Lower leg skin (tissue), 4 donors: ENCODE measurements around the gene STEAP3. TPM values are rescaled to one million over a fixed set of nuclear protein-coding genes. Genes with fewer than 3 reads are reported as not detected.

Experiments used
- DNase-seq, 2 donors: peaks; one replicate each; pipeline ENCODE4 v3.0.0-alpha.2; 2019; ENCODE audit warnings: low spot score in 2 of 2
- H3K4me3 ChIP-seq: fragments of 200-600 bp; sonication (generic); 2 replicates; pipeline ENCODE4 v1.5.1; 2017; ENCODE audit warnings: mild to moderate bottlenecking, low read depth; ENCODE audit not compliant: poor library complexity, severe bottlenecking
- CTCF ChIP-seq, 3 donors: fragments of 450-650 bp; IDR thresholded peaks; one replicate each; pipeline ENCODE4 v1.5.1; 2016; ENCODE audit warnings: antibody characterized with exemption in 3 of 3, mild to moderate bottlenecking in 3 of 3, moderate library complexity in 2 of 3
- POLR2A ChIP-seq, 2 donors: fragments of 450-650 bp; IDR thresholded peaks; one replicate each; pipeline ENCODE4 v1.6.1; 2016 to 2017; ENCODE audit warnings: antibody characterized with exemption in 2 of 2, mild to moderate bottlenecking in 1 of 2, moderate library complexity in 1 of 2
- WGBS, 2 donors: methylation state at CpG; one replicate each; pipeline ENCODE4 v1.1.5; 2018; 5-methylcytosine and 5-hydroxymethylcytosine counted together
- intact Hi-C: fragments of 100-400 bp; cut with DNase I; formaldehyde crosslinking; loops from one replicate; pipeline ENCODE4 v1.15.0; 2023; ENCODE audit warnings: low total_unique reads
- total RNA-seq, 4 donors: library from RNA; depleted of rRNA; stranded (reverse); fragments of >200 nt; gene quantifications; one replicate each; pipeline ENCODE4 v1.1.0, GENCODE V29; 2016

STEAP3 gene
- total RNA-seq, 4 donors from 2014 or later = 16.7 to 25.1 (median 22.0) TPM

DNA sequence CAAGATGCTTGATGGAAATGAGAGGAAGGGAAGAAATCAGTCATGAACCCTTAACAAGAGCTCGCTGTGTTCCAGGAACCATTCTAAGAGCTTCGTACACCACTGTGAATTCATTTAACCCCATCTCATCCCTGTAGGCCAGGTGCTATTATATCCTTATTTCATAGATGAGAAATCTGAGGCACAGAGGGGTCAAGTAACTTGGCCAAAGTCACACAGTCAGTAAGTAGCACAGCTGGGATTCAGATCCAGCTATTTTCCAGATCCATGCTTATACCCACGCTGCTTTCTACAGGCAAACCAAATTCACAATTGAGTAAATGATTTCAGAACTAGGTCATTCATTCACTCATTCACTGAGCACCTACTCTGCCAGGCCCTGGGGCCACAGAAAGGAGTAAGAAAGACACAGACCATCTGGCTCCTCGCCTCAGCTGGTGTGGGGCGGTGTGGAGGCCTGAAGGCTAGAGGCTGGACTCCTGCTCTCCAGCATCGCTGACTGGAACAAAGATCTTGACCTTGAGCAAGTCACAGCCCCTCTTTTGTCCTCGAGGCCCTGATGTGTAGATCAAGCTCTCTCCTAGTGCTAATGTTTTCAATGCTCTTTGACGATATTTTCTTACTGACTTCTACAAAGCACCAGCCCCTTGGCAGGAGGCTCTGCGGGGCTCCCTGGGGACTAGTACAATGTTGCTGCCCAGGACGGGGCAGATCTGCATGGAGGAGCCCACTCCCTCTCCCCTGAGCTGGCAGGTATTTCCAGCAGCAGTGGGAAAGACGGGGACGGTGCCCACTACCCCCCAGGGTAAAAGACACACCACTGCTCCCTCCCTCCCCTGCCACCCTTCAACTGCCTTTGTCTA is 26.5 kb downstream of the STEAP3 start:
- TF ChIP-seq POLR2A (IDR thresholded peaks at IDR 0.05) = no peak
- no peak for TF ChIP-seq CTCF (IDR thresholded peaks at IDR 0.05)
- DNase-seq = peak in 1 of 2 donors; percentile 64
- H3K4me3 ChIP-seq = no peak overlapping the region
- 76 to 77% methylated on average over 12 of the region's 12 CpGs for WGBS, 2 donors
- intact Hi-C loops = no loop called here

DNA sequence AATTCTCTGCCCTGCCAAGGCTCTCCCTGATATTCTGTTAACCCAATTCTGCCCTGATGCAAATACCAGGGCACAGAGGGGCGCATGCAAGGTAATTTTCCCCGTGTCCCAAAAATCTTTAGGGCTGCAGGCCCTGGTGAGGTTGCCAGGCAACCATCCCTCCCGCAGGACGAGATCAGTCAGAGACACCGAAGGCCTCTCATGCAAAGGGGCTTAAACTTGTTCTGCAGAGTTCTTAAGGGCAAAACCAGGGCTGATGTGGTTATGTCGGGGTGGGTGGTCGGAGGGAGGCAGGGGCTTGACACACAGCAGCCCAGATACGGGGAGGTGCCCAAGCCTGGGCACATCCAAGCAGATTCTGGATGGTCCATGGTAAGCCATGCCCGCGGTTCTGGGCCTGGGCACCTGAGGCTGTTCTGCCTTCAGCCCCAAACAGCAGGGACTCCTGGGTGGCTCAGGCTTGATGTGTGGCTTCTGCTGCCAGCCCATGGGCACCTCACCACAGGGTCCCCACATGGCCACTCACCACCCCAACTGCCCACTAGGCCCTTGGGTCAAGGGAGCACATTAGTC is 27.2 kb downstream of the STEAP3 start:
- DNase-seq = peak in 1 of 2 donors; percentile 58
- 85 to 86% methylated on average over 8 to 10 of the region's 10 CpGs for WGBS, 2 donors
- H3K4me3 ChIP-seq = no peak overlapping the region
- intact Hi-C loops = no loop called here
- TF ChIP-seq CTCF (IDR thresholded peaks at IDR 0.05) = no peak
- no peak for TF ChIP-seq POLR2A (IDR thresholded peaks at IDR 0.05)

DNA sequence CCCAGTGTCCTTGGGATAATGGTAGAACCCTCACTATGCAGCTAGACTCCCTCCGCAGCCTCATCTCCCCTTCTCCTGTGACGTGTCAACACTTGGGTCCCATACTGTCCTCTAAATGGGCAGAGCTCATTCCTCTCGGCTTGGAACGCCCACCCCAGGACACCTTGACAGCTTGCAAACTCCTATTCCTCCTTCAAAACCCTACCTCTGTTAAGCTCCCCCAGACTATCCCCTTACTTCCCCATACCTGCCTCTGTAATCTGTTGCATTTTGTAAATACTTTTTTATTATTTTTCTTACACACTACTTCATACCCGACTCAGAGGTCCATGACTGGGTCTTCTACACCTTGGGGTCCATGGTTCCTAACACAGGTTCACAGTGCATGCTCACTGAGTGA is 28.0 kb downstream of the STEAP3 start:
- TF ChIP-seq POLR2A (IDR thresholded peaks at IDR 0.05) = no peak
- TF ChIP-seq CTCF (IDR thresholded peaks at IDR 0.05) = no peak
- peak in 1 of 2 donors; percentile 32 for DNase-seq
- no peak overlapping the region for H3K4me3 ChIP-seq
- intact Hi-C loops = no loop called here
- WGBS, 2 donors = 95 to 96% methylated on average over 5 of the region's 5 CpGs

DNA sequence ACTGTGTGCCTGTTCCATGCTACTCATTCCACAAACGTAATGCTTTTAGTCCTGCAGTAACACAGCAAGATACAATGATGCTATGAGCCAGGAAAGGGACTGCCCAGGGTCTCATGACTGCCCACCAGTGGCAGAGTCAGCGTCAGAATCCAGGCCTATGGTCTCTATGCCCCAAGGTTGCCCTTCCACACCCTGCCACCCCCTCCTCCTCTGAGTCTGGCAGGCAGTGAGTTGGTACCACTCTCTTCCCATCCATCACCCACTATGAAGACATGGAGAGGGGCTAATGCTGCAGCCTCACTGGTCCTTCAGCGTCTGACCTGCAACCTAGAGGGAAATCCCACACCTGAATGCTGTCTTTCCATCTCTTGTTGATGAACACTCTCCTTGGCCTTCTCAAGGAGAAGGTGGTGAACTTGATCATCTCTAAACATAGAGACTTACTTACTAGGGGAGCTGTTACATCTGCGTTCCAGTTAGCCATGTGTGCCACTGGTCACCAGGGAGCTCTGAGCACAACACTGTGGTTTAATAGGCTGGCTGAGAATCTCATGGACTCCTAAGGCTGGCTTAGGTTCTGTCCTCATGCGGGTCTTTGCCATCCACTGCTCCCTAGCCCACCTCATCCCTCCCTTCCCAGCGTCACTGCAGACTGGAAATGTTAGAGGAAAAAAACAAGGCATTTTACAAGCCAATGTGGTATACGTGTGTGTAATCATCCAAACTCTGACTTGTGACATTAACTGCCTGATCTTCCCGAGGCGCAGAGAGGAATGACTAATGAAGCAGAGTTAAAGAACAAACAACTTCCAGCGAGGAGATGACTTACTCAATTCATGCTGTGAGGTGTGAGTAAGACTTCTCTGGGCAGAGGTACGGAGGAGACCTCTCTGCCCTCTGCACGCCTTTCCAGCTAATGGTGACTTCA is 28.8 kb downstream of the STEAP3 start:
- H3K4me3 ChIP-seq = no peak overlapping the region
- WGBS, 2 donors = 74 to 80% methylated on average over 12 of the region's 12 CpGs
- intact Hi-C loops = no loop called here
- peak in 1 of 2 donors; percentile 34 for DNase-seq
- TF ChIP-seq CTCF (IDR thresholded peaks at IDR 0.05) = no peak
- TF ChIP-seq POLR2A (IDR thresholded peaks at IDR 0.05) = no peak

DNA sequence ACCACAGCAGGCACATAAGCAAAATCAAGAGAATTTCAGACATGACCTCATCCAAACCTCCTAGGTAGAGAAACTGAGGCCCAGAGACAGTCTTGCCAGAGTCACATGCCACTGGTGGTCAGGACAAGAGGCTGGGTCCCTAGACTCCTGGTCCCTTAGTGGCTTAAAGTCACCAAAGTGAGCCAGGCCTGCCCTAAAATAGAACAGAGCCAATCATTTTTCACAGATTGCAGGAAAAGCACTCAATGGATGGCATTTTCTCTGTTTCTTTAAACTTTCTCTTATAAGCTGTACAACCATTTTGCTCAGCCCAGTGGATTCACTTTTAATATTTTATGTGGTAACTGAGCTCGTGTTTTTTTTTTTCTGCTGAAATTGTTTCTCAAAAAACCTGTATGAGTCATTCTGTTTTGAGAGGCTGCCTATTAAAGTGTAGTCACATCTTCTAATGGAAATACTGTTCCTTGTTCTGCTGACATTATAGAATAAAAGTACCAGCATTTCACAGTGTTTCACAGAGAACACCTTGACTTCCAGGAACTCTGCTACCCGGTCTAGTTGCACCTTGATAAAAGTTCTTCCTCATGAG is 29.6 kb downstream of the STEAP3 start:
- intact Hi-C loops = no loop called here
- TF ChIP-seq POLR2A (IDR thresholded peaks at IDR 0.05) (no peak), CTCF (IDR thresholded peaks at IDR 0.05) (no peak)
- H3K4me3 ChIP-seq = no peak overlapping the region
- WGBS, 2 donors = 35 to 56% methylated on average over 2 of the region's 2 CpGs
- DNase-seq = no peak
